CD1c-positive myeloid dendritic cell (primary cell): ENCODE results near the gene CBLN1.
A peak's percentile ranks its signal among the peaks of the same experiment; 100 is the strongest.

Experiments
- DNase-seq: peaks from one replicate; pipeline ENCODE4 v3.0.0-alpha.2; 2016; ENCODE audit errors: extremely low spot score

The CBLN1 gene

DNA sequence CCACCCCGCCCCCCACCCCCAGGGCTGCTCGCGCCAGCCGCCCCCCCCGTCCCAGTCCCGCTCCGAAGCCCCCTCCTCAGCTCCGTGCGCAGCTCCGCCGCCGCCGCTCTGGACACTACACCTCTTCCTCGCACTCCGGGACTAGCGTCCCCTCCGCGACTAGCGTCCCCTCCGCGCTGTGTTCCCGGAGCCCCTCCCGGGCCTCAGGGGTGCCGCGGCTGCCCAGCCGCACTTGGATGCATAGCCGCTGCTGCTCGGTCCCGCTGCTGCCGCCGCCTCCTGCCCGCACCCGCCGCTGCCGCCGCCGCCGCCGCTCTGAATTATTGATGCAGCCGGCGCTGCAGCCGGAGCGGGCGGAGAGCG lies at the start of gene CBLN1:
CBLN1 (minus strand) TSS at position 359 of the 363 bp plus-strand sequence. CDS start 373 bp downstream, outside the sequence.
- no peak for DNase-seq

DNA sequence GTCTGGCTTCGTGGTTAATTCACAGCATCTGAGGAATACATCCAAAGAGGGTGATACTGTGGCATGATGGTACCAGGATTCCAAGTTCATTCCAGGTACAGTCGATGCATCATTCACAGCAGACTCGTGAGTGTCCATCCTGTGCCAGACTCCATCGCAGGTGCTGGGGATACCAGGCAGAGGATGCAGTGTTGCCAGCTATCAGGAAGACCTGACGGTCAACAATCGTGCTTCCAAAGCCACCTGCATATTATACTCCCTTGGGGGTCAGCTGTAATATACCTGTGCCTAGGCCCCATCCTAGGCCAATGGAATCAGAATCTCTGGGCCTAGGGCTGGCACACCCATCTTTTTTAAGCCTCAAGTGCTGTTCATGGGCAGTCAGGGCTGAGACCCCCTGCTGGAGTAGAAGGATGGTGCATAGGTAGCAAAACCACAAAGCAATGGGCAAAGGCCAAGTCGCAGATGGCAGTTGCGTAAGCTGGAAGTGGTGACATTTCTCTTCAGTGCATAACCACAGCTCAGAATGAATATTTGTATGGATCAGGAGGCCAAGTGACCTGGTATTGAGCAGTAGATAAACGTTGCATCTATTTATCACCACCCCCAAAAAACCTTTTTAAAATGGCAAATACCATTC lies 49.0 kb upstream of the CBLN1 start:
- DNase-seq: no peak

DNA sequence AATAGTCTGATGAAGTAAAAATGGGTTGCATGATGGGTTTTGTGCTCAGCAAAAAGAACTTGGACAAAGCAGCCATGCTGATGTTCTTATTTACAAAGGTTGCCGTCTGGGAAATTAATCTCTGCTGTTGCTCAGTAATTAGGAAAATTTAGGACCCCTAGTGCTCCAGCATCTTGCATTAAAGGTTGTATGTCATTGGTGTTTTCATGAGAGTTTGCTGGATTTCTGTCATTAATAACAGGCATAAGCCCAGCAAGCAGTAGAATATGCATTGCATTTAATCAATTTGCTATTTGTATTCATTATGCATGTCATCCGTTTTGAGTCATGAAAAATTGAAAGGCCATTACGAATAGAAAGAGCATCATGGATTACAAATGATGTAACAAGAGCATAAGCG lies 46.7 kb upstream of the CBLN1 start:
- DNase-seq: no peak

DNA sequence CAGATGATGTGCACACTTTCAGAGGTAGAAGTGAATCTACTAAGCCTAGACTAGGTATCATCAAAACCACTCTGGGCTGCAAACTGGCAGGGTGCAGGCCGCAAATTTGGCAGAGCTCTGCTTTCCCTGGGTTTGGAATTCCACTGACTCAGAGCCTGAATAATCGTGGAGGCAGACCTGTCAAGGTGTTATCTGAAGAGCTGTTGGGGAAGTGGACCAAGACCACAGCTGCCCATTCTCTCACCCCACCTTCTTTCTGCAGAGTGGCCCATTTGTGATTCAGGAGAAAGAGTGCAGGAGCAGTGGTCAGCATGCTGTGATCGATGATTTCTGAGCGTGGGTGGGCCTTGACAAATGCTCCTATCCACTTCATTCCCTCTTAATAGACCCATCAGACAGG lies 45.8 kb upstream of the CBLN1 start:
- no peak for DNase-seq

DNA sequence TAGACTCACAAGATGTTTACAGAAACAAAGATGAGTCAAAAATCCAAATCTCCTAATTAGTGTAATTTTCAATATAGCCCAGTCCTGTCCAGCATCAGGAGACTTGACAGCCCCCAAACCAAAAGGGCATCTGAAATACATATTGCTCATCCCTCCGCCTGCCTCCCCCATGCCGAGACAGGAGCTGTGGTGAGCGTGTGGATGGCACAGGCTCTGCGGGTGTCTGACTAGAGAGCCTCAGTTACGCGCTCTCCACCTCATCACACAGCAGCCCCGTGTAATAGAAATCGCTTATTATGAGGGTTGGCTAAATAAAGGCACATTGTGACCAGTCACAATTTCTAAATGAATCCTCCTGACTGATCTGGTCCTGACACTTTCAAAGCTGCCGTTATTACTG lies 43.1 kb upstream of the CBLN1 start:
- no peak for DNase-seq

DNA sequence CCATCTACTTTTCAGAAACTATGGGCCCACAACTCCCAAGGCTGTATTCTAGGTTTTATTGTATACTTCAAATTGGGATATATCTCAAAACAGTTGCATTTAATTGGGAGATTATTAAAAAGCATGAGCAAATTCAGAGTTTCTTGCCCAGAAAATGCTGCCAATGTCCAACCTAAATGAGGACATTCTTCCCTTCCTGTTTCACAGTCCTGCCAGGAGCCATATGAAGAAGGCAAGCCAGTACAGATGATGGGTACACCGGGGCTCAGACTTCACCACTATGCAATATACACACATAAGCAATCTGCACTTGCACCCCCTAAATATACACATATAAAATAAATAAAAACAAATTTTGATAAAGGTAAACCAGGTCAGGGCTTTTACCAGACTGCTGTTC lies 34.0 kb upstream of the CBLN1 start:
- no peak for DNase-seq

DNA sequence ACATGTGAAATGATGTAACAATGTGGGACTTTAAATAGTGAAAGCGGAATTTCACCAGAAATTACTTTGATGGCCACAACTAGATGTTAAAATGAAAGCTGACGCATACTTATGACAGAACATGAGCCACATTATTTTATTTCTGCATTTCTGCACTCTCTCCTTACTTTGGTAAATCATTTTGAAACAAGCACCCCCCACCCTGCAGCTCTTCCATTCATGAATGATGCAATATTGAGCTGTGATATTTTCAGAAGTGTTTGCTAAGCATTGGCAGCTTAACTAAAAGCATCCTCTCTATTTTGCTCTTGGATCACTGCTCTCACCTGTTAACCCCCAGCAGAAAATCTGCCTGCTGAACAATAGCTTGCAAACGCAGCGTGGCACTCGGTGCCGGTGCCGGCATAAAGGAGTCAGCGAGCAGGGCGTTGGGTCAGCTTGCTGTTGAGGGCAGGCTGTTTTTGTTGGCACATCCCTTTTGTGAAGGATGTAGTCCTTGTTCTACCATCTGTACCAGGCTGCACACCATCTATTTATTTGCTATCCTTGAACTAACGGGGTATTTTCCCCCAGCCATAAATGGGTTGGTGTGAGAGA lies 30.8 kb upstream of the CBLN1 start:
- DNase-seq: no peak

DNA sequence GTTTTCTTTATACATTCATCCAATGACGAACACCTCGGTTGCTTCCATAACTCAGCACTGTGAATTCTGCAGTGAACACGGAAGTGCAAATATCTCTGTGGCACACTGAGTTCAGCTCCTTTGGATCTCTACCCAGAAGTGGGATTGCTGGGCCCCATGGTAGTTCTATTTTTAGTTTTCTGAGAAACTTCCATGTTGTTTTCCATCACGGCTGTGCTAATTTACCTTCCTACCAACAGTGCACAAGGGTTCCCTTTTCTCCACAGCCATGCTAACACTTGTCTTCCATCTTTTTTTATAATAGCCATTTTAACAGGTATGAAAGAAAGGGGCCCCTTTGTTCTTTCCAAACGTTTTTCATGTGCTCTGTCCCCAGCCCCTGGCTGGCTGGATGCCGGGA lies 30.2 kb upstream of the CBLN1 start:
- no peak for DNase-seq

DNA sequence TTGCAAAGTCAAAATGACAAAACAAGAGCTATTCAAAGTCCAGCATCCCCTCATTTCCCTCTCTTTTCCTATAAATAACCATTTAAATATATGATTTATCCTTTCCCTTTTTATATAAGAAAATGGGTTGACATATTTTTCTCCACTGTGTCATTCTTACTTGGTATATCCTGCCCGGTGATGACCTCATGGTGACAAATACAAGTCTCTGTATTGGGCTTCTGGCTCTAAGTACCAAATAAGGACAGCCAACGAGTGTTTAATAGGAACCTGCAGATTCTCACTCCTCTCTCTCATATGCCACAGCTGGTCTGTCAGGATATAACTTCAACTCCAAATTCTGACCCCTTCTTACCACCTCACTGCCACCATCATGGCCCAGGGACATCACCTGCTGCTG lies 25.5 kb upstream of the CBLN1 start:
- DNase-seq: no peak

DNA sequence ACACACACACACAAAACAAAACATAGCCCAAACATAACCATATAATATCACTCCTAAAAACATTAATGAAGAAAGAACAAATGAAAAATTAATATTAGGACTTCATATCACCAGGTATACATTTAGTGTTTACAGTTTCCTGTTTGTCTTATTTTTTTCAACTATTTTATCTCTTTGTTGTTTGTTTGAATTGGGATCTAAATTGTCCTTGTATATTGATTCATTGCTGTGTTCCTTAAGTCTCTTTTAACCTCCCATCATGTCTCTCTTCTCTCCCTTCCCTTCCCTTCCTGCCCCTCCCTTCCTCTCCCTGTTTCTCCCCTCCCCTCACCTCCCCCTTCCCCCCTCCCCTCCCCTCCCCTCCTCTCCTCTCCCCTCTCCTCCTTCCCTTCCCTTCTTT lies 23.8 kb upstream of the CBLN1 start:
- no peak for DNase-seq

DNA sequence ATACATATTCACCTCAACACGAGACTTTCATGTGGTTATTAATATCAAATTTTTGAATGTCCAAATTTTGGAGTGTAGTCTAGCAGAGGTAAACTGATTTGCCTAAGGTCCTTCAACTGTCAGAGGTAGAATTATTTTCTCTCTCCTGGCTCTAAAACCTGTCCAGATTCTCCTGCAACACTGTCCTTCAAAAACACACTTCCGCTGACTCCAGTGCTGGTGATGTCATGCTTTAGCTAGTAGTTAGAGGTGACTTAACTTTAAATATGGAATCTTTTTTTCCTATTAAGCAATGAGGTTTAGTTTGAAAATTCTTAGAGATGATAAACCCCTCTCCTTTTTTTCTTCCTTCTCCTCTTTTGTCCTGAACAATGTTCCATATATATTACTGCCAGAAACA lies 10.8 kb upstream of the CBLN1 start:
- no peak for DNase-seq

DNA sequence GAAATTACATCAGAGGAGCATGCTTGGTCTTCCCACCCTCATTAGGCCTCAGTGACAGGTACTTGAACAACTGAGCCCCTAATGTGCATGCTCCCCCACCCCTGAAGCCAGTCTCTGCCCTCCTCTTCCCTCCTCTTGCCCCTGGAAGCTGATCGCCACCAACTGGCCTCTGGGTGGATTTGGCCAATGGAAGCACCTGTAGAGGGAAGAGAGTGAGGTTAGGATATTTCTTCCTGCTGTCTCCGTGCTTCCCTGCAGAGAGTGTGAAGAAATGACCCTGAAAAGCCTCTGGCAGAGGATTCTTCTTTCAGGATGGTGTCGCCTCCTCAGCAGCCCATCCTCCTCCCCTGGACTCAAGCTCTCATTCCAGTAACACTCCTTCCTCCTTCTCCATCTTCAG lies 5.9 kb upstream of the CBLN1 start:
- DNase-seq: no peak

DNA sequence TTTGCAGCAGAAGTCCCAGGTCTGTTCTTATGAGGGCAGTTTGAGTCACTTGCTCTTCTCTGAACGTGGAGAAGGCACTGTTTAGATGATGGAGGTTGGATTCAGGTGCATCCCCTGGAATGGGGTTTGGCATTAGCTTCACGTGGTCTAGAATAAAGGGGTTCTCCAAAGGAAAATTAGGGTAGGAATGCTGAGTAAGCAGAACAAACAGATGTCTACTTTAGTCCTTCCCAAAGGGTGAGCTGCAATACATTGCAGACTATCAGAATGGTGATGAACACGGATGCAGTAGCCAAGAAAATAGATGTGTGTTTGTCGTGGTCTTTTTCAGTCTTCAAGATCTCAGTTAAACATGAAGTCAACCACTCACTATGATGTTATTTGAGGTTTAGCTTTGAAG lies 3.3 kb upstream of the CBLN1 start:
- DNase-seq: no peak

DNA sequence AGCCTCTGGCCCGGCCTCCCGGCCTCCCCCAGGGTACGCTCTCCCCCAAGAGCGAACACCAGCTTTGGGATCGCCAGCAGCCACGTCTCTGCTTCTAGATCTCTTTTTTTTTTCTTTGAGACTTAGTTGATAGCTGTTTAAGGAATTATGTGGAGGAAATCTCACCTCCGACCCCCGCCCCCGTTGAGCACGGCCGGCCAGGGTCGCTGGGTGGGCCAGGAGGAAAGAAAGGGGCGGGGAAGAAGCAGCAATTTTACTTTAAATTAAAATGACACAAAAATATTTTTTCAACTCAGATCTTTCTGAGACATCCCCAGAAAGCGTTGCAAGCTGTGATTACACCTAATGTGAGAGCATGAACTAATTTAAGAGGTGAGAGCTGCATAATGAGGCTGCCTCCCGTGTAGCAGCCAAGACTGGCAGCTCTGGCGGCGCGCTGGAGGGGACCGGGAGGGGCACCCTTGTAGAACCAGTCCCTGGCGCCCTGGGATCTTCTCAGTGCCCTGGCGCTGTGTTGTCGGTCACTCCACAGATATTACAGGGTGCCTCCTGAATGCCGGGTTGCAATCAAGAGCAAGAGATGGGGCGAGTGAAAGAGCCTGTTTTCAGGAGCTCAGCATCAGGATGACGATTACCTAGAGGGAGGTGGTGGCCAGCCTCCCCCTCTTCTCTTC lies 1.9 kb upstream of the CBLN1 start:
- DNase-seq: no peak

DNA sequence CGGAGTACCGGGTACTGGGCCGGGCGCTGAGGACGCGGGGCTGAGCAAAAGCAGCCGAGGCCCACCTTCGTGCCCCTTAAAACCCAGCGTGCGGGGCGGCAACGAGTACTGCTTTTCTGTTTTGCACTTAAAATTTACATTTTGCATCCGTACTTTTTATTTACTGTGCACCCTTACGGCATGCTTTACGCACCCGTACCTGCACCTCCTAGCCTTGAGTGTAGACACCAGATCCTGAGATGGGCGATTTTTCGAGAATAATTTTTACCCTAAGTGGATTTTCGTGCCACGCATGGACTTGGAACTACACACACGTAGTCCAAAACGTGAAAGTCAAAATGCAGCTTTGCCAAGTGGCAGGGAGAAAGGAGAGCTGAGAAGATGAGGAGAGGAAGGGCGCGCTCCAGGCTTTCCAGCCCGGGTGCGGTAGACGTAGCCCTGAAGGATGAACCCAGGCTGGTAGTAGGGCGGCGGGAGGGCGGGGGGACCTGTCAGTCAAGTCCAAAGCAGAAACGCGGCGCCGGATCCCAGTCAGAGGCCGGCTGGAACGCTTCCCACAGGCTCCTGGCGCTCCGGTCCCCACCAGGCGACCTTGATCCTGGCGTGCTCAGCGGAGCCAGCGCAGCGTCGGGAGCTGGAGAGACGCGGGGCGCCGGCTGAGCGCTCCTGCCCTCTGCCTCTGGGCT lies 1.2 kb upstream of the CBLN1 start:
- DNase-seq: no peak

DNA sequence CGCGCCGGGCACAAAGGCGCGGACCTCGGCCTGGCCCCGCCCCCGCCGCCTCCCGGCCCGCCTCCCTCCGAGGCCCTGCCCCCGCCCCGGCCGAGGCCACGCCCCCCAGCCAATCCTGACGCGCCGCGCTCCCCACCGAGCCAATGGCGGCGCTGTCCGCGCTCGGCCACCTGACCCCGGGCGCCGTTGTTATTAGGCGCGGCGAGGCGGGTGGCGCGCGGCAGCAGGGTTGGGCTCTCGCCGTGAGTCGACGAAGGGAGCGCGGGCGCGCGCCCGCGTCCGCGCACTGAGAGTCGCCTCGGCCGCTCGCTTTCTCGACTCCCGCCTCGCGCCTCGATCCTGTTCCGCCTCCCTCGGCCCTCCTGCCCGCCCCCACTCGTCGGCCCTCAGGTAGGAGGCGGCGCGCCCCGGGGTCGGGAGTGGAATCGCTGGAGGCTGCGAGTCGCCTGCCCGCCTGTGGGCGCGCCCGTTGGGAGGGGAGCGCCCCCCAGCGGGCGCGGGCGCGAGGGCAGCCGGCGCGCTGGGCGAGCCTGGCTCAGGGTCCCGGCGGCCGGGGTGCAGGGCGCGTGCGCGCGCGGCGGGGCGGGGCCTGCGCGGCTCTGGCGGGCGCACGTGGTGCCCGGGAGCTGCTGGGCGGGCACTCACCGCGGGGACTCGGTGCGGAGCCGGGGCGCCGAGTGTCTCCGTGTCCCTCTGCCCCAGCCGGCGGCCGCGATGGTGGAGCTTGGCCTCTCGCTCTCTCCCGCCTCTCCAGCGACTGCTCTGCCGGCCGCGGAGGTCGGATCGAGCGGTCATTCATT lies 405 bp upstream of the CBLN1 start:
- peak; percentile 85 for DNase-seq

DNA sequence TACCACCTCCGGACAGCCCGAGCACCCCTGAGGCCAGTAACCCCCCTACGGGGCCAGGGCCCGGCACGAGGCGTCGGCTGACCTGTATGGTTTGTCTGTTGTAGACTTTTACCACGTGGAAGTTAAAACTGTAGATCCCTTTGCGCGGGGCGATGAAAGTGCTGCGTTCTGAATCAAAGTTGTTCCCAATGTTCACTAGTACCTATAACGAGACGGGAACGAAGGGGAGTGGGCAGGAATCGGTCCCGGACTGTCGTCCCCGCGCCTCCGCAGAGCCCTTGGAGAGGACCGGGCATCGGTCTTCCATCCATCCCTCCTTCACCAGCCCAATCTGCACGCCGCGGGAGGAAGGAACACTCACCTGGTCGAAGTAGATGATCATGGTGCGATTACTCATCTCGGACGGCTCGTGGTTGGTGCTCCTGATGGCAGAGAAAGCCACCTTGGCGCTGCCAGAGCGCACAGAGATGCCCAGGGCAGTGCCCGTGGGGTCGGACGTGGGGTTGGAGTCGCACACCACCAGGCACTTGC lies 732 bp downstream of the CBLN1 start:
- no peak for DNase-seq

DNA sequence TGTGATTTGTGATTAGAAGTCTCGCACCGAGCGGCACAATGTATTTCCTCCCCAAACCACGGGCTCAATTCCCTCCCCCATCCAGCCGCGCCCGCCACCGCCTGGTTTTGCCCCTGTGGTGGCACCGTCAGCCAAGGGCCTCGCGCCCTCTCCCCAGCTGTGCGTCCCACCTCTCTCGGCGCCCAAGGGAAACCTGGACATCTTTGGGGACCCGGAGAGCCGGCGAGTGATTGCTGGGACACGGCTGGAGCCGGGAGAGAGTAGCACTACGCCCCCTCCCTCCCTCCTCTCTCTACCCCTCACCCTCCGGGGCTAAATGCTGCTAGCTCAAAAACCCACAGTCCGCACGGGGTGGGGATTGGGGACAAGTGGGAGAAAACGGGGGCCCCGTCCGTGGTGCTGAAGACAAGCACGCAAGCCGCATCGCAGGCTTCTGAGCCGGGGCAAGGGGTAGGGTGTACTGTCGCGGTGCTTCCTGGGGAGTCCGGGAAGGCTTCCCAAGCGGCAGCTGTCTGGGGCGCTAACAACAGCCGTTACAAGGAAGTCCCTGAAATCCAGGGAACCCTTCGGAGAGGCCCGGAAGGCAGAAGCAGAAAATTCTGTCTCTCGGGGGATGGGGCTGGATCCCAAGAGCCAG lies 1.4 kb downstream of the CBLN1 start:
- no peak for DNase-seq

DNA sequence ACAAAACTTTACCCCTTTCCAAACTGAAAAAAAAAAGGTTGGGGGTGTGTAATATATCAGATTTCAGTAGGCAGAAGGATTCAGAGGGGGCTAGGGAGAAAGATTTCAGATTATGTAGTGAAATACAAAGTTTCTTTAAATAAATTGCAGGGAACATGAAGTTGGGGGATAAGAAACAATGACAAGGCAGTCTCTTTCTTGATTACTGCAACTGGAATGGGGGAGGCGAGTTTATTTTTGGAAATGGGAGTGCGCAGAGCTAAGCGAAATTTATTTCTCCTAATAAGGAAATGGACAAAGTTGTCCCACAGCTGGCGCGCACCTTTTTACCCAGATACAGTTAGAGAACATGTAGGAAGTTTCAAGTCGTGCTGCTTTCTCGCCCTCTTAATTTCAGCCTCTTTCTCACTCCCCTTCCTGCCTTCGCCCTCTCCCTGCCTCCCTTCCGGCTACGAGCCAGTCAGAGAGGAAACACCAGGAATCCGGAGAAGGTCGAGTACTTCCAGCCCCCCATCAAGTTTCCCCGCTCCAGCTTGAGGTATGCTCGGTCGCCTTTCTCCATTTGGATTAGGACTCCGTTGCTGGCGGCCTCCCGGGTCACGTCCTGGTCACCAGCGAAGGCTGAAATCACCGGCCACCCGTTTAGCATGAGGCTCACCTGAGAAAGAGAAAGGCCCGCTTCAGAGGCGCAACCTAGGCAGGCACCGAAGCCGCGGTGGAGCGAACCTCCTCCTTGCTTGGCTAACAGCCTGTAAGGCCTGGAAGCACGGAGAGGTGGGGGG lies 2.5 kb downstream of the CBLN1 start:
- DNase-seq: no peak

DNA sequence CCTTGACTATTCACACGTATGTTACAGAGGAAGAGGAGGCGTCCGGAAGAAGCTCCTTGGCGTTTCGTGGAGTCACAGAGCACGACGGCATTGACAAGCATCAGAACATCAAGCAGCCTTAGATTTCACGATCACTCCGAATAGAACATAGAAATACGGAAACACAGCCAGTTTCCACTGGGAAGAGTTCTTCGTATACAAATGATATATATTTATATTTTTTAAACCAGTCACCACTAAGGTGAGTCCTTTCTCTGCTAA lies 3.1 kb downstream of the CBLN1 start:
- DNase-seq: no peak
